Measurements from ENCODE around the gene TAOK1.

GRCh38 chr17:29570521-29570920 lies 180.4 kb downstream of the TAOK1 start:
- TF ChIP-seq, protein P1, sequence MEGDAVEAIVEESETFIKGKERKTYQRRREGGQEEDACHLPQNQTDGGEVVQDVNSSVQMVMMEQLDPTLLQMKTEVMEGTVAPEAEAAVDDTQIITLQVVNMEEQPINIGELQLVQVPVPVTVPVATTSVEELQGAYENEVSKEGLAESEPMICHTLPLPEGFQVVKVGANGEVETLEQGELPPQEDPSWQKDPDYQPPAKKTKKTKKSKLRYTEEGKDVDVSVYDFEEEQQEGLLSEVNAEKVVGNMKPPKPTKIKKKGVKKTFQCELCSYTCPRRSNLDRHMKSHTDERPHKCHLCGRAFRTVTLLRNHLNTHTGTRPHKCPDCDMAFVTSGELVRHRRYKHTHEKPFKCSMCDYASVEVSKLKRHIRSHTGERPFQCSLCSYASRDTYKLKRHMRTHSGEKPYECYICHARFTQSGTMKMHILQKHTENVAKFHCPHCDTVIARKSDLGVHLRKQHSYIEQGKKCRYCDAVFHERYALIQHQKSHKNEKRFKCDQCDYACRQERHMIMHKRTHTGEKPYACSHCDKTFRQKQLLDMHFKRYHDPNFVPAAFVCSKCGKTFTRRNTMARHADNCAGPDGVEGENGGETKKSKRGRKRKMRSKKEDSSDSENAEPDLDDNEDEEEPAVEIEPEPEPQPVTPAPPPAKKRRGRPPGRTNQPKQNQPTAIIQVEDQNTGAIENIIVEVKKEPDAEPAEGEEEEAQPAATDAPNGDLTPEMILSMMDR (IDR thresholded peaks at IDR 0.05; ENCODE audit: poor library complexity): no peak
- no peak for TF ChIP-seq EZH2 (IDR thresholded peaks at IDR 0.05; ENCODE audit: borderline replicate concordance)
- TF ChIP-seq EZH2phosphoT487 (IDR thresholded peaks at IDR 0.05; ENCODE audit: low read depth, severe bottlenecking, unreplicated experiment): no peak

Measured in hepatocyte (in vitro differentiated cells).